ENCODE measurements around the gene TRIO. TPM values are rescaled to one million over a fixed set of nuclear protein-coding genes. Genes with fewer than 3 reads are reported as not detected.
A peak's percentile ranks its signal among the peaks of the same experiment; 100 is the strongest.

TRIO gene
- polyA plus RNA-seq, 1 of the 3 experiments (the other 2 are of a cell fraction), result 229 TPM

DNA sequence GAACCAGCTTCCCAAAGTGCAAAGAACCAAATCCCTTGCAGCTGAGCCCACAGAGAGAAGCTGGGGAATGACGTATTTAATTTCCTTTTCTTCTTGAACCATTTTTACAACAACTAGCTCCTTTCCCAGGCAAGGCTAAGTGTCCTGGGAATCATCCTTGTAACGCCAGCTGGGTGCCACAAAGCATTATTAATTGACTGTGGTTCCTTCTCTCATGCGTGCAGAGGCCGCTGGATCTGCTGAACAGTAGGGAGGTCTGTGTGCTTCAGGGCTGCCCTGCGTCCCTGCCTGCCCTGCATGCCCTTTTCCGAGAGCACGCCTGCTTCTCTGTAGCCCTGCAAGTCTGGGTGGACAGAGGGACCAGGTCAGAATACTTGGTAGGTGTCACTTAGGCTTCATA is 314.3 kb downstream of the TRIO start:
- ChIA-PET POLR2A (interaction anchor here (1.1 to 1.4 kb wide), 2 partner anchors 10 to 13 kb away, joined by 3 read pairs; no protein-coding TSS in a partner anchor), CTCF (interaction anchor here (0.9 to 1.3 kb wide), 2 partner anchors 28 to 47 kb away, joined by 3 read pairs; no protein-coding TSS in a partner anchor)
- Histone ChIP-seq H3K9me3 (no peaks in the 10 kb centered on the region), H3K79me2 (ENCODE audit: insufficient read depth) (peaks cover 100% of the 10 kb centered on the region), H3K9ac (no peak overlapping the region), H3K27ac (ENCODE audit: low read depth in 2 of 2, low read length in 1 of 2) (peak overlapping the region; percentile 22 to 73; a peak in 3 of 4 replicates), H3F3A (replicated peaks; ENCODE audit: insufficient read depth) (peaks cover 12% of the 10 kb centered on the region), H3K4me2 (no peak overlapping the region), H3K36me3 (replicated peaks in 1 of 2; ENCODE audit: control insufficient read depth in 1 of 2, insufficient read depth in 2 of 2, low read length in 1 of 2) (peaks cover 65 to 66% of the 10 kb centered on the region in 2 experiments), H2AFZ (ENCODE audit: low read depth) (no peak overlapping the region), H3K4me3 (ENCODE audit: low read depth in 2 of 2, low read length in 1 of 2) (no peak overlapping the region), H3K27me3 (ENCODE audit: insufficient read depth) (no peaks in the 10 kb centered on the region), H3K4me1 (ENCODE audit: control insufficient read depth in 1 of 2, insufficient read depth in 2 of 2, low read depth in 1 of 2, low read length in 1 of 2) (peaks cover 20 to 43% of the 10 kb centered on the region in 2 experiments), H3K9me2 (no peaks in the 10 kb centered on the region), H4K20me1 (ENCODE audit: insufficient read depth) (peaks cover 90% of the 10 kb centered on the region)
- DNase-seq, result peak; percentile 55
- TF ChIP-seq CHD2 (IDR thresholded peaks at IDR 0.05; ENCODE audit: low read length, partially characterized antibody) (no peak), YY1 (IDR thresholded peaks at IDR 0.05; ENCODE audit: low read depth) (no peak), POLR2AphosphoS5 (IDR thresholded peaks at IDR 0.05; ENCODE audit: low read depth, low read length) (no peak), ELF1 (IDR thresholded peaks at IDR 0.05) (no peak), TAF1 (IDR thresholded peaks at IDR 0.05; ENCODE audit: borderline replicate concordance, low read depth, low read length) (no peak), MXI1 (IDR thresholded peaks at IDR 0.05; ENCODE audit: low read depth, low read length) (no peak), TCF12 (IDR thresholded peaks at IDR 0.05) (no peak), JUND (IDR thresholded peaks at IDR 0.05) (no peak), GABPA (IDR thresholded peaks at IDR 0.05; ENCODE audit: low read depth) (no peak)
- TF ChIP-seq, protein P1, sequence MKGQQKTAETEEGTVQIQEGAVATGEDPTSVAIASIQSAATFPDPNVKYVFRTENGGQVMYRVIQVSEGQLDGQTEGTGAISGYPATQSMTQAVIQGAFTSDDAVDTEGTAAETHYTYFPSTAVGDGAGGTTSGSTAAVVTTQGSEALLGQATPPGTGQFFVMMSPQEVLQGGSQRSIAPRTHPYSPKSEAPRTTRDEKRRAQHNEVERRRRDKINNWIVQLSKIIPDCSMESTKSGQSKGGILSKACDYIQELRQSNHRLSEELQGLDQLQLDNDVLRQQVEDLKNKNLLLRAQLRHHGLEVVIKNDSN (IDR thresholded peaks at IDR 0.05; ENCODE audit: borderline replicate concordance, low read depth), result no peak
- TF ChIP-seq, protein P2, sequence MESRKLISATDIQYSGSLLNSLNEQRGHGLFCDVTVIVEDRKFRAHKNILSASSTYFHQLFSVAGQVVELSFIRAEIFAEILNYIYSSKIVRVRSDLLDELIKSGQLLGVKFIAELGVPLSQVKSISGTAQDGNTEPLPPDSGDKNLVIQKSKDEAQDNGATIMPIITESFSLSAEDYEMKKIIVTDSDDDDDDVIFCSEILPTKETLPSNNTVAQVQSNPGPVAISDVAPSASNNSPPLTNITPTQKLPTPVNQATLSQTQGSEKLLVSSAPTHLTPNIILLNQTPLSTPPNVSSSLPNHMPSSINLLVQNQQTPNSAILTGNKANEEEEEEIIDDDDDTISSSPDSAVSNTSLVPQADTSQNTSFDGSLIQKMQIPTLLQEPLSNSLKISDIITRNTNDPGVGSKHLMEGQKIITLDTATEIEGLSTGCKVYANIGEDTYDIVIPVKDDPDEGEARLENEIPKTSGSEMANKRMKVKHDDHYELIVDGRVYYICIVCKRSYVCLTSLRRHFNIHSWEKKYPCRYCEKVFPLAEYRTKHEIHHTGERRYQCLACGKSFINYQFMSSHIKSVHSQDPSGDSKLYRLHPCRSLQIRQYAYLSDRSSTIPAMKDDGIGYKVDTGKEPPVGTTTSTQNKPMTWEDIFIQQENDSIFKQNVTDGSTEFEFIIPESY (IDR thresholded peaks at IDR 0.05; ENCODE audit: borderline replicate concordance, low read depth), result no peak
- TF ChIP-seq, protein P3, sequence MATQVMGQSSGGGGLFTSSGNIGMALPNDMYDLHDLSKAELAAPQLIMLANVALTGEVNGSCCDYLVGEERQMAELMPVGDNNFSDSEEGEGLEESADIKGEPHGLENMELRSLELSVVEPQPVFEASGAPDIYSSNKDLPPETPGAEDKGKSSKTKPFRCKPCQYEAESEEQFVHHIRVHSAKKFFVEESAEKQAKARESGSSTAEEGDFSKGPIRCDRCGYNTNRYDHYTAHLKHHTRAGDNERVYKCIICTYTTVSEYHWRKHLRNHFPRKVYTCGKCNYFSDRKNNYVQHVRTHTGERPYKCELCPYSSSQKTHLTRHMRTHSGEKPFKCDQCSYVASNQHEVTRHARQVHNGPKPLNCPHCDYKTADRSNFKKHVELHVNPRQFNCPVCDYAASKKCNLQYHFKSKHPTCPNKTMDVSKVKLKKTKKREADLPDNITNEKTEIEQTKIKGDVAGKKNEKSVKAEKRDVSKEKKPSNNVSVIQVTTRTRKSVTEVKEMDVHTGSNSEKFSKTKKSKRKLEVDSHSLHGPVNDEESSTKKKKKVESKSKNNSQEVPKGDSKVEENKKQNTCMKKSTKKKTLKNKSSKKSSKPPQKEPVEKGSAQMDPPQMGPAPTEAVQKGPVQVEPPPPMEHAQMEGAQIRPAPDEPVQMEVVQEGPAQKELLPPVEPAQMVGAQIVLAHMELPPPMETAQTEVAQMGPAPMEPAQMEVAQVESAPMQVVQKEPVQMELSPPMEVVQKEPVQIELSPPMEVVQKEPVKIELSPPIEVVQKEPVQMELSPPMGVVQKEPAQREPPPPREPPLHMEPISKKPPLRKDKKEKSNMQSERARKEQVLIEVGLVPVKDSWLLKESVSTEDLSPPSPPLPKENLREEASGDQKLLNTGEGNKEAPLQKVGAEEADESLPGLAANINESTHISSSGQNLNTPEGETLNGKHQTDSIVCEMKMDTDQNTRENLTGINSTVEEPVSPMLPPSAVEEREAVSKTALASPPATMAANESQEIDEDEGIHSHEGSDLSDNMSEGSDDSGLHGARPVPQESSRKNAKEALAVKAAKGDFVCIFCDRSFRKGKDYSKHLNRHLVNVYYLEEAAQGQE (IDR thresholded peaks at IDR 0.05; ENCODE audit: low read depth, low read length), result no peak
- WGBS (ENCODE audit: low lambda C conversion rate), result 93% methylated on average over 7 of the region's 7 CpGs
